Ovary (tissue), 9 donors: Measurements from ENCODE around the gene XG. TPM values are rescaled to one million over a fixed set of nuclear protein-coding genes. Genes with fewer than 3 reads are reported as not detected.

ENCODE experiments used
- DNase-seq, 5 donors: peaks; one replicate each; pipeline ENCODE4 v3.0.0-alpha.2; 2019 to 2020
- H3K27ac ChIP-seq, 2 donors: fragments of 200-600 bp; one replicate each; pipeline versions ENCODE4 v1.5.1 to v1.8.0; 2019 to 2022
- H3K27me3 ChIP-seq: fragments of 200-600 bp; one replicate; pipeline ENCODE4 v1.8.0; 2022
- H3K36me3 ChIP-seq: fragments of 200-600 bp; sonication (generic); one replicate; pipeline ENCODE4 v1.5.1; 2019
- H3K4me1 ChIP-seq: one replicate; pipeline ENCODE4 v1.8.1; 2013; ENCODE audit warnings: mild to moderate bottlenecking, moderate library complexity; ENCODE audit not compliant: insufficient read depth
- H3K4me3 ChIP-seq: fragments of 200-600 bp; sonication (generic); one replicate; pipeline ENCODE4 v1.5.1; 2017
- H3K9me3 ChIP-seq, 2 donors: fragments of 200-600 bp in 1 of 2; sonication (generic) in 1 of 2; one replicate each; pipeline versions ENCODE4 v1.5.1 to v1.8.1; 2013 to 2019; ENCODE audit warnings: mild to moderate bottlenecking in 1 of 2, moderate library complexity in 1 of 2
- CTCF ChIP-seq, 3 donors: fragments of 450-650 bp in 2 of 3; fragments of 200-600 bp in 1 of 3; IDR thresholded peaks; one replicate each; pipeline versions ENCODE4 v1.5.1 to v1.8.0; 2016 to 2022; ENCODE audit warnings: antibody characterized with exemption in 3 of 3, mild to moderate bottlenecking in 1 of 3
- EP300 ChIP-seq: sonication (generic); formaldehyde crosslinking; IDR thresholded peaks from one replicate; pipeline ENCODE4 v1.6.1; 2017; ENCODE audit warnings: antibody characterized with exemption
- POLR2A ChIP-seq: fragments of 450-650 bp; IDR thresholded peaks from one replicate; pipeline ENCODE4 v1.6.1; 2017; ENCODE audit warnings: antibody characterized with exemption, mild to moderate bottlenecking, moderate library complexity
- WGBS, 3 donors: extraction: QIAGEN DNeasy Blood & Tissue Kit in 1 of 3; methylation state at CpG; one replicate each; pipeline versions ENCODE4 v1.1.5 to v1.1.7; 2013 to 2017; 5-methylcytosine and 5-hydroxymethylcytosine counted together
- intact Hi-C, 4 donors: fragments of 100-400 bp; cut with DNase I; formaldehyde crosslinking; loops; one replicate each; pipeline versions ENCODE4 v1.11.0 to v1.15.1; 2022 to 2023
- polyA plus RNA-seq, 2 donors: library from polyadenylated mRNA; stranded (reverse); fragments of 200-250 nt in 1 of 2; fragments of 350-450 nt in 1 of 2; fragmentation: Illumina TruSeq in 1 of 2; extraction: RNeasy Lipid Tissue Mini Kit (QIAGEN cat#74804) in 1 of 2; gene quantifications; one replicate each; pipeline ENCODE4 v1.2.3, GENCODE V29; 2013 to 2014
- total RNA-seq, 7 donors: library from RNA; depleted of rRNA in 2 of 7; stranded (reverse); fragments of >200 nt in 2 of 7; fragmentation: NEBNext Ultra II Directional in 3 of 7; extraction: Animal tissue kit (Norgen Biotek cat#: 25700) in 3 of 7; gene quantifications; one replicate each; pipeline versions ENCODE4 v1.1.0 to v1.2.4, GENCODE V29; 2016 to 2023
- donor health status: DM: no; HTN: no; CAD: no; lungs with moderate emphysema.
- donor health status: DM: no; HTN: no; CAD: no.
- donor health status: Bipolar disorder and iron deficiency.
- donor health status: DM: yes; HTN: yes; CAD: no.
- donor health status: DM: no; HTN: no; CAD: no.
- donor health status: DM: yes; HTN: yes; CAD: no.

The XG gene
- total and polyA plus RNA-seq, 9 donors: 0.15 to 0.98 (median 0.27) TPM; not detected in 2

DNA sequence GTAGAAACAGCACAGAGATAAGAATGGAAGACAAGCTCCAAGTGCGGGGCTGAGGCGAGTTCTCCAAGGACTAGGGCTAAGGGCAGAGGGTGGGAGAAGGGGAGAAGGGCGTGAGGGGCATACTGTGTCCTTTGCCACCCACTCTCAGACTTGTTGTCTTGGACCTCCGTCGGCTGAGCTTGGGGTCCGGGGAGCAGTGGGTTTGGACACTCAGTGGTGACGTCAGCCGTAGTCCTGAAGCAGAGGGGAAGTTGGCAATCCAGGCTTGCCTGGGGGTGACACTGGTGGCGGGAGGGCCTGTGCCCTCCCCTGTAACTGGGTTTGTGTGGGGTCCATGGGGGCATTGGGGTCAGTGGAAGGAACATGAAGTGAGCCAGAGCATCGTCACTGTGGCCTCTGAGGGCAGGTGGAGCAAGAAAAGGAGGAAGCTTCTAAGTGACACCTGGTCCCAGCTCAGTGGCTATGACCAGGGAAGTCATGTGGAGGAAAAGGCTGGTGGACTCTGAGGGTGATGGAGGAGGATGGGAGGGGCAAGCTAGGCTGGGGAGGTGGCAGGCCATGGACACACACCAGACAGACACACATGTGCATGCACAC is 43.1 kb upstream of the XG start:
- Histone ChIP-seq H3K27ac (no peak overlapping the region), H3K9me3 (no peaks in the 10 kb centered on the region)
- no peak for DNase-seq

GRCh38 chrX:2709556-2709955 is 42.3 kb upstream of the XG start:
- peaks cover 31% of the 10 kb centered on the region for H3K4me1 ChIP-seq
- H3K4me3 ChIP-seq: no peak overlapping the region
- no peak for TF ChIP-seq CTCF (IDR thresholded peaks at IDR 0.05)
- no peak for TF ChIP-seq POLR2A
- TF ChIP-seq EP300: no peak
- no peaks in the 10 kb centered on the region for H3K9me3 ChIP-seq
- 85 to 88% (median 85%) methylated on average over 9 of the region's 9 CpGs for WGBS, 3 donors
- DNase-seq: no peak
- H3K36me3 ChIP-seq: no peaks in the 10 kb centered on the region
- intact Hi-C loops: no loop called here
- no peak overlapping the region for H3K27ac ChIP-seq
- H3K27me3 ChIP-seq: no peaks in the 10 kb centered on the region

More for the DNA sequence above, 43.1 kb upstream of the XG start:
- intact Hi-C loops: no loop called here
- TF ChIP-seq CTCF (IDR thresholded peaks at IDR 0.05) (no peak), POLR2A (no peak), EP300 (no peak)
- 85 to 92% (median 88%) methylated on average over 10 of the region's 10 CpGs for WGBS, 3 donors
- no peak overlapping the region for H3K4me3 ChIP-seq
- no peaks in the 10 kb centered on the region for H3K27me3 ChIP-seq
- no peaks in the 10 kb centered on the region for H3K36me3 ChIP-seq
- H3K4me1 ChIP-seq: peaks cover 32% of the 10 kb centered on the region

DNA sequence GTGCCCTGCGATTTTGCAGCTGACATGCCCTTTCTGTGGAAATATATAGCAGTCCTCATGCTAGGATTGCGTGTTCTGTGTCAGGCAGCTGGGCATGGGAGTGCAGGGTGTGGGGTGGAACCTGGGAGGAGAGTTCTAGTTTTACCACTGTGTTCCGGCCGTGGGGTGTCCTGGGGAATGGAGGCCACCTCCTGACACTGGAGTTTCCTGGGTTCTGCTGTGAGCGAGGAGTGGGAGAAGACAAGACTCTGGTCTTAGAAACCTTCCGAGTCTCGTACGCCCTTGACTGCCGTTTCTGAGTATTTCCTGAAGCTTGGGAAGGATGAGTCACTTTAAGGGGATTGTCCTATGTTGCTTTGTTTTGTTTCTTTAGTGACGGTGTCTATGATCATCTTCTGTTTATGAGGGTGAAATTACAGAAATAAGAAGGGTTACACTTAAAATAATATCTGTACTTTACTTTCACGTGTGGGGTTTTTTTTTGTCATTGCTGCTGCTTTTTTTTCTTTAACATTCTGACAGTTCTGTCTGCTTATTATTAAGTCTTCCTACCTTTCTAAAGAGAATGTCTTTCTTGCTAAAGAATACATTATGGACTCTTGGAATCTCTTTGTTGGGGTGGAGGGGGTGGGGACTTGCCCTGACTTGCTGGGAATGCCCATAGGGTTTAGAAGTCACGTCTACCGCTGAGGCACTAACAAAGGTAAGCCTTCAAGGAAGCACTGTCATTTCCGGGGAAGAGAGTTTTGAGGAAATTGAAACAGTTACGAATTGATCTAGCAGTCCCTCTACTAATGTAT is 41.6 kb upstream of the XG start:
- no peak overlapping the region for H3K4me3 ChIP-seq
- H3K4me1 ChIP-seq: peaks cover 28% of the 10 kb centered on the region
- no peak overlapping the region for H3K27ac ChIP-seq
- H3K36me3 ChIP-seq: no peaks in the 10 kb centered on the region
- H3K9me3 ChIP-seq: no peaks in the 10 kb centered on the region
- 37 to 39% (median 37%) methylated on average over 15 of the region's 15 CpGs for WGBS, 3 donors
- no peak for DNase-seq
- no peak for TF ChIP-seq CTCF (IDR thresholded peaks at IDR 0.05)
- TF ChIP-seq POLR2A: no peak
- TF ChIP-seq EP300: no peak
- no peaks in the 10 kb centered on the region for H3K27me3 ChIP-seq
- intact Hi-C loops: no loop called here

GRCh38 chrX:2711441-2711840 is 40.4 kb upstream of the XG start:
- H3K4me1 ChIP-seq: peaks cover 28% of the 10 kb centered on the region
- no peak for TF ChIP-seq POLR2A
- no peak for TF ChIP-seq EP300
- no peak for TF ChIP-seq CTCF (IDR thresholded peaks at IDR 0.05)
- 96 to 100% (median 99%) methylated on average over 2 of the region's 2 CpGs for WGBS, 3 donors

More at GRCh38 chrX:2711441-2711840, 40.4 kb upstream of the XG start:
- no peak overlapping the region for H3K27ac ChIP-seq
- DNase-seq: no peak
- no peaks in the 10 kb centered on the region for H3K9me3 ChIP-seq
- no peaks in the 10 kb centered on the region for H3K27me3 ChIP-seq
- no peak overlapping the region for H3K4me3 ChIP-seq
- intact Hi-C loops: no loop called here
- no peaks in the 10 kb centered on the region for H3K36me3 ChIP-seq
